Loucy (cell line): Measurements from ENCODE around the gene APOBEC3A.
"Not testable (repeated sequence)": the region's sequence is repeated elsewhere in the genome, so short reads cannot be mapped to it uniquely, and the experiment has no call there.

ENCODE experiments used
- H2AFZ ChIP-seq: fragments of 200-600 bp; sonication (generic); 2 replicates; pipeline ENCODE4 v1.6.0; 2016; ENCODE audit warnings: antibody characterized with exemption, mild to moderate bottlenecking, low read length, moderate library complexity
- H3F3A ChIP-seq: fragments of 200-600 bp; 2 replicates; pipeline ENCODE4 v1.6.0; 2016; ENCODE audit warnings: antibody characterized with exemption, low read depth, mild to moderate bottlenecking
- H3K27me3 ChIP-seq: fragments of 200-600 bp; sonication (generic); 2 replicates; pipeline ENCODE4 v1.6.1; 2014; ENCODE audit warnings: low read length, mild to moderate bottlenecking; ENCODE audit not compliant: insufficient read depth, poor library complexity, severe bottlenecking
- H3K36me3 ChIP-seq: fragments of 200-600 bp; sonication (generic); 2 replicates; pipeline ENCODE4 v1.6.1; 2016; ENCODE audit warnings: low read length; ENCODE audit not compliant: insufficient read depth
- H3K4me1 ChIP-seq: fragments of 200-600 bp; sonication (generic); 2 replicates; pipeline ENCODE4 v1.5.1; 2014; ENCODE audit warnings: low read length, mild to moderate bottlenecking; ENCODE audit not compliant: insufficient read depth, poor library complexity, severe bottlenecking
- H3K4me2 ChIP-seq: fragments of 200-600 bp; sonication (generic); 2 replicates; pipeline ENCODE4 v1.6.0; 2014; ENCODE audit warnings: antibody characterized with exemption, low read length, low read depth, mild to moderate bottlenecking; ENCODE audit not compliant: poor library complexity, severe bottlenecking
- H3K4me3 ChIP-seq: fragments of 200-600 bp; sonication (generic); 2 replicates; pipeline ENCODE4 v1.5.1; 2014; ENCODE audit warnings: low read length, mild to moderate bottlenecking, mixed read lengths; ENCODE audit not compliant: poor library complexity, severe bottlenecking
- H3K79me2 ChIP-seq: fragments of 200-600 bp; sonication (generic); 2 replicates; pipeline ENCODE4 v1.6.1; 2014; ENCODE audit warnings: low read length; ENCODE audit not compliant: insufficient read depth
- H3K9ac ChIP-seq: fragments of 200-600 bp; sonication (generic); 2 replicates; pipeline ENCODE4 v1.6.0; 2014; ENCODE audit warnings: mild to moderate bottlenecking, low read depth, low read length, moderate library complexity; ENCODE audit not compliant: poor library complexity, severe bottlenecking
- H3K9me2 ChIP-seq: fragments of 200-600 bp; sonication (generic); replicated peaks from 2 replicates; pipeline ENCODE4 v1.6.1; 2016; ENCODE audit warnings: low read depth, low read length, mixed read lengths
- H3K9me3 ChIP-seq: fragments of 200-600 bp; sonication (generic); 2 replicates; pipeline ENCODE4 v1.6.1; 2014; ENCODE audit warnings: mild to moderate bottlenecking, antibody characterized with exemption, low read length, low read depth; ENCODE audit not compliant: insufficient read depth
- H4K20me1 ChIP-seq: fragments of 200-600 bp; sonication (generic); 2 replicates; pipeline ENCODE4 v1.6.0; 2014; ENCODE audit warnings: antibody characterized with exemption, low read length, mild to moderate bottlenecking; ENCODE audit not compliant: insufficient read depth, poor library complexity, severe bottlenecking
- CTCF ChIP-seq: fragments of 200-600 bp; sonication (generic); conservative IDR thresholded peaks from 2 replicates; pipeline ENCODE4 v1.5.1; 2014; ENCODE audit warnings: mild to moderate bottlenecking, antibody characterized with exemption, low read length
- EZH2phosphoT487 ChIP-seq: fragments of 200-600 bp; IDR thresholded peaks from 2 replicates; pipeline ENCODE4 v1.6.1; 2018; ENCODE audit warnings: antibody characterized with exemption, mild to moderate bottlenecking, moderate library complexity, borderline replicate concordance

The APOBEC3A gene

GRCh38 chr22:38981992-38982927, 24.9 kb downstream of the APOBEC3A start, which contains the start of gene APOBEC3B:
Gene APOBEC3B (plus strand): TSS chr22:38982347. CDS start chr22:38982454, 107 bp downstream.
- peak within 1 kb of the TSS; percentile 88 for H3K4me2 ChIP-seq
- peaks cover 16% of the 10 kb centered on the region for H3K4me1 ChIP-seq
- no peaks in the 10 kb centered on the region for H3K9me2 ChIP-seq
- no peaks in the 10 kb centered on the region for H3K27me3 ChIP-seq
- no peaks in the 10 kb centered on the region for H4K20me1 ChIP-seq
- peak within 1 kb of the TSS; percentile 83 for H3K4me3 ChIP-seq
- H2AFZ ChIP-seq, result peak within 1 kb of the TSS; percentile 66
- peaks cover 20% of the 10 kb centered on the region for H3K79me2 ChIP-seq
- TF ChIP-seq EZH2phosphoT487 (no peak), CTCF (no peak)
- H3K9ac ChIP-seq, result peak within 1 kb of the TSS; percentile 94
- H3K9me3 ChIP-seq, result peaks cover 5% of the 10 kb centered on the region; the same call in 1 of the 2 replicates
- no peaks in the 10 kb centered on the region for H3K36me3 ChIP-seq
- H3F3A ChIP-seq, result no peaks in the 10 kb centered on the region

- no peaks in the 10 kb centered on the region for H3K9me2 ChIP-seq
- no peak overlapping the region for H3K4me2 ChIP-seq
- H4K20me1 ChIP-seq, result no peaks in the 10 kb centered on the region
- no peak overlapping the region for H3K9ac ChIP-seq
- TF ChIP-seq CTCF (no peak), EZH2phosphoT487 (no peak)
- H3F3A ChIP-seq, result no peaks in the 10 kb centered on the region
- no peaks in the 10 kb centered on the region for H3K36me3 ChIP-seq
- peaks cover 25% of the 10 kb centered on the region for H3K4me1 ChIP-seq
- H2AFZ ChIP-seq, result no peak overlapping the region
- H3K79me2 ChIP-seq, result peaks cover 20% of the 10 kb centered on the region
- no peaks in the 10 kb centered on the region for H3K27me3 ChIP-seq
- H3K9me3 ChIP-seq, result peaks cover 5% of the 10 kb centered on the region; the same call in 1 of the 2 replicates
- H3K4me3 ChIP-seq, result no peak overlapping the region
These were observed 26.8 kb downstream of the APOBEC3A start for GRCh38 chr22:38984224-38984623.

- not testable (repeated sequence) for H3K9ac ChIP-seq, H3K9me2 ChIP-seq, H3F3A ChIP-seq, H3K4me3 ChIP-seq, H3K27me3 ChIP-seq, H3K9me3 ChIP-seq, H3K4me2 ChIP-seq, H3K36me3 ChIP-seq, H4K20me1 ChIP-seq, H2AFZ ChIP-seq
- Histone ChIP-seq H3K79me2 (peaks cover 20% of the 10 kb centered on the region), H3K4me1 (peaks cover 33% of the 10 kb centered on the region)
These were observed 27.7 kb downstream of the APOBEC3A start for GRCh38 chr22:38984784-38985757.
